GM19025 (cell line): ENCODE results near the gene VAT1L.

ENCODE experiments used
- ATAC-seq: cut with Tn5 transposase; IDR thresholded peaks from one replicate; pipeline ENCODE4 v1.9.1; 2021; ENCODE audit warnings: mild to moderate bottlenecking, low read depth, moderate library complexity; ENCODE audit not compliant: unreplicated experiment

Gene VAT1L

DNA sequence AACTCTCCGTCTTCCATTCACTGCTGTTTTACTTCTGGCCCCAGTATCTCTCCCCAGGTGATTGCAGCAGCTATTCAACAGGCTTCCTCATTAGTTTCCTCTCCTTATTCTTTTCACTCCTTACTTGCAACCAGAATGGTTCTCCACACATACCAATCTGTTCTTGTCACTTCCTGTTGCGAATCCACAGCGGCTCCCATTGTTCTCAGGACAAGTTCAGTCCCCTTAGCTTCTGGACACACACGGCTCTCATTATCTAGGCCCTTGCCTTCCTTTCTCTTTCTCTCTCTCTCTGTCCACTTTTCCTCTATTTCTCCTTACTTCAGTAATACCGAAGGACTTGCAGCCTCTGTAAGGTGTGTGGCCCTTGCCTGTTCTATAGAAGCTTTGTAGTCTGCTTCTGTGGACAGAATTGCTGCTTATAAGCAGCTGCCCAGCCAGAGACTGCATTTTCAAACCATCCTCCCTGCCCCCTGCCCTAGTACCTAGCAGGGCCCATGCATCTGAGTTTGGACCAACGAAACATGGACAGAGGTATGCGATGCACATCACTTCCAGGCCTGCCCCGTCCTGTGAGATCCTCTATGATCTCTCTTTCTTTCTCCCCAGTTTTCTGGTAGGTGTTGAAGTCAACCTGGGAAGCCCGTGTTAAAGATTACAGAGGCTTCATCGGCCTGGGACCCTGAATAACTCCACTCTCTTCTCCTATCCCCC lies 45.7 kb downstream of the VAT1L start:
- no peak for ATAC-seq

DNA sequence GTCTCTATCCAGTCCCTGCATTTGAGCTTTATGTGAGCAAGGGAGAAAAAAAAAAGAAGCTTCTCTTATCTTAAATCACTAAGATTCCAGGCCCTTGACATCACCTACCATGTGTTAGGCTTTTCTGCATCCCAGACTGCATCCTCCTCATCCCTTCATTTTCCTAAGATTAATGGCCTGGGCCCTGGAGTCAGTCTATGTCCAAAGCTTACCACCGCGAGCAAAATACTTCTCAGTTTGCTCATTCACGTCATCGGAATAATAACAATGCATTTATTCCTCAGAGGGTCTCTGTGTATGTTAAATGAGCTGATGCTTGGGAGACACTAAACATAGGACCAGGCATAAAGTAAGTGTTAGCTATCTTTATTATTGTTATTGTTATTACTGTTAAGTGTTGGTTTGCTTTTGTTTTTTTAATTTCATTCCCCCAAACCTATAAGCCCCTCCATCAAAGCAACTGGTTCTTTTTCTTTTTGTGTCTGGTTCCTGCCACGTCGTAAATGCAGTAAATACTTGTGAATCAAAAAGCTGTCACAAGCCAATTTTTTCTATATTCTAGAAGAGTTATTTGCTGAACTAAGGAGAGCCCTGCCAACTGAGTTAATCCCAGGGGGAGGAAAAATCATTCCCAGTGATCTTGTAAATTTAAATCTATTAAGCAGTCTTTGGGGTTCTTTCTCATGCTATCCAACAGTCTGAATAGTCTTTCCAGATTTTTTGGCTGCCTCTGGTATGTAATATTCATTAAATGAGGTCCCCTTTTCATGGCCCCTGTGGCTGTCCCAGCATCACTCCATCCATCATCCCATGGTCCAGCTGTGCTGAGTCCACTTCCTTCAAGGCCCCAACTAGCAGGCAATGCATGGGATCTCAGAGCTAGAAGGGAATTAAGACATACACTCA lies 46.5 kb downstream of the VAT1L start:
- no peak for ATAC-seq

DNA sequence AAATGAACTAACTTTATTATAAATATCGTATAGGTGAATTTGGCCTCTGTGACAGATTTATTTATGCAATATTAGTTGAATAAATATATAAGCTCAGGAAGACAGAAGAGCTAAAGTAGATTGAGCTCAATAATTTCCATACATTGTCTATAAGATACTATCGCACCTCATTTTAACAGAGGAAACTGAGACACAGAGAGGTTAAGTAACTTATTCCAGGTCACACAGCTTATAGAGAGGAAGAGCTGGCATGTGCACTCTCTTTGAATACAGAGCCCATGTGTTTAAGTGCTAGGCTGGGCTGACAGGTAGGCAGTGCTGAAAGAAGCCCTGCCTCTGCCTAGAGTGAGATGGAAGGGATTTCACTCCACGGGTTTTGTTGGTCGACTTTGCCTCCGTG lies 48.4 kb downstream of the VAT1L start:
- ATAC-seq, result no peak

DNA sequence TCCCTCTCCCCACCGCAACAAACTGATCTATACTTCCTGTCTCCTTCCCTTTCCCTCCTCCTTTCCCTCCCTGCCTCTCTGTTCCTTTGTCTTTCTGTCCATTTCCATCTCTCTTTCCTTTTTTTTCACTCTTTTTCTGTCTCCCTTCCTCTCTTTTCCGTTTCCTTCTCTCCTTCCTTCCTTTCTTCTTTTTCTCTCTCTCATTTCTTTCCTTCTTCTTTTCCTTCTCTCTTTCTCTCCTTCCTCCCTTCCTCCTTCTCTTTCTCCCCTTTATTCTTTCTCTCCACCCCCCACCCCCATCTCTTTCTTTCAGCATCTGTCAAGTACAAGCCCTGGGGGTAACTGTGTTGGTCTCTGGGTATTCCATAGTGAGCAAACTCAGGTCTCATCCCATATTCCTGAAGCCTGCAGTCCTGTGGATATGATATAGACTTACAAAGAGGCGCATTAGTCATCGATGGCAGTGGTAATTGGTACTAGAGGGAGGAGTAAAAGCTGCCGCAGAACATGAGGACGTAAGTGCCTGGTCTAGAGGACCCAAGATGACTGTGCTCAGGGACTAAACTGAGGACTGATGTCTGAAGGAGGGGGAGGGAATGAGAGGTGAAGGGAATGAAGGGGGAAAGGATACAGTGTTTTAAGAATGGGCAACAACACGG lies 50.4 kb downstream of the VAT1L start:
- no peak for ATAC-seq

DNA sequence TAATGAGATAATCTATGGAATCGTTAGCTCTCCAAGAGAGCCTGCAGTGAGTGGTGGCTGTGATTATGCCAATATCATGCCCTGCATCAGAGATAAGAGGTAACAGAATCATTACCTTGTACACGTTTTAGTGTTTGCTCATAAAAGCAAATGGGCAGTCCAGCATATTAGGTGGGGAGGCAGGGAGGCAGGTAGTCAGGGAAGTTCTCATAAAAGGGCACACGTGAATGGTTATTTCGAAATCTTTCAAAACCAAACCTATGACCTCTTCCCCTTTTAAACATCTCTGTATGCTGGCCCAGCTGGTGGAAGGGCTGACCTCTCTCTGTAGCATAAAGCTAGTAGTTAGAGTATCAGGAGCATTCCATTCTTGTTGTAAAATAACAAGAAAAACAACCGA lies 51.7 kb downstream of the VAT1L start:
- ATAC-seq, result no peak

DNA sequence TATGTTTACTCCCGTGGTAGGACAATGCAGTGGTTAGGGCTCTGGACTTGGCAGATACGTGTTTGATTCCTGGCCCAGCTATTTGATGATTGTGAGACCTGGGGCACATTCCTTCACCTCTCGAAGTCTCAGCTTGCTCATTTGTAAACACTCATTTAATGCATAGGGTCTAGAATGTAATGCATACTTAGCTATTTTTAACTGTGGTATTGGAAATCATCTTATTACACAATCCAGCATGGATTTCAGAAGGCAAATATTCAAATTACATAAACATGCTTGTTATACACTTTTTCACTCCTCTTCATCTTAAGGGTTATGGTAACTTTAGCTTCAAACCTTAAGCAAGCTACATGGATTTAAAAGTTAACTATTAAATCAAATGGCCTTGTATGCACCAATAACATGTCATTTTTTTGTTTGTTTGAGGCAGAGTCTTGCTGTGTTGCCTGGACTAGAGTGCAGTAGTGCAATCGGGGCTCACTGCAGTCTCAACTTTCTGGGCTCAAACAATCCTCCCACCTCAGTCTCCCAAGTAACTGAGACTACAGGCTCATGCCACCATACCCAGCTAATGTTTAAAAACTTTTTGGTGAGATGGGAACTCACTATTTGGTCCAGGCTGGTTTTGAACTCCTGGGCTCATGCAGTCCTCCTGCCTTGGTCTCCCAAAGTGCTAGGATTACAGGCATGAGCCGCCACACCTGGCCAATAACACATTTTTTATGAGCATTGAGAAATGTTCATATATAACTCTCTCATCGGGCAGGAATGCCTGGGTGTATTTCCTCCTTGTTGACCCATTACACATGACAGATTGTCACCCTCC lies 52.5 kb downstream of the VAT1L start:
- ATAC-seq, result no peak

DNA sequence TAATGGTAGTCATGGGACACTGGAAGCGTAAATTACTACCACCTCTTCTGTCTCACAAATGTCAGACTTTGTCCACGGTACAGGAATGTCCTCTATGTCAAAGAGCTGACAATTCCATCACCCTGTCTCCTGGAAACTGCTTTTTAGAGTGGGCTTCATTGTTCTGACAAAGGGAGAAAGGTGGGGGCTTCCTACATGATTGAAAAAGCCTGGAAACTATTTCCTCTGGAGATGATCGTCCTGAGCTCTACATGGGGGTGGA lies 53.1 kb downstream of the VAT1L start:
- ATAC-seq, result no peak

DNA sequence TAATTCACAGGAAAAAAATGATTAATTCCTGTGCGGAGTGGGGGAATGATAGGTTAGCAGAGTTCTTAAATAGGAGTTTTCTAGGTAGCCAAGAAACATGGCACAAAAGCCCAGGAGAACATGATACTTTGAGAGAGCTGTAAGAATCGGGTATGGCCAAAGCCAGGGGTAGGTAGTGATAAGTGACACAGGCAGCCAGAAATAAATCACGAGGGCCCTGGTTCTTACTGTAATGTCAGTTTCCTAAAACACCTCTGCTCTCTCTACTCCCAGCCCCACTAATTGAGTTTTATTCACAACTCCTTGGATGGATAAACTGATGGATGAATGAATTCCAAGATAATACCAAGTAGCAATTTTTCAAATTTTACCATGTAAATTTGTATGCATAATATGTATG lies 54.1 kb downstream of the VAT1L start:
- no peak for ATAC-seq

DNA sequence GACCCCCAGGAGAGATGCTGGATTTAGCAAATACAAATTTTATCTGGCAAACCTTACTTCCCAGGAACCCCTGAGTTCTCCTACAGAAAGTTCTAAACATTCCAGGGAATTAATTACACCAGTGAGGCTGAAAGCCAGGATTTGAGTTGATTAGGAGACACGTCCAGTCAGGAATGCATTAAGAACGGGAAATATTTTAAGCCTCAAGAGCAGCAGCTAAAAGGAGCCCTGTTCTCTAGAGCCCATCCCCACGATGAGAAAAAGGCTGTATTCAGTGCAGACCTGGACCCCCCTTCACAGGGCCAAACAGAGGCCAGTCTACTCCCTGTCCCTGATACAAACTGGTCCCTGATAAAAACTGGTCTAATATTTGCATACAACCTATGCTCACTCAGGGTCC lies 55.0 kb downstream of the VAT1L start:
- no peak for ATAC-seq

DNA sequence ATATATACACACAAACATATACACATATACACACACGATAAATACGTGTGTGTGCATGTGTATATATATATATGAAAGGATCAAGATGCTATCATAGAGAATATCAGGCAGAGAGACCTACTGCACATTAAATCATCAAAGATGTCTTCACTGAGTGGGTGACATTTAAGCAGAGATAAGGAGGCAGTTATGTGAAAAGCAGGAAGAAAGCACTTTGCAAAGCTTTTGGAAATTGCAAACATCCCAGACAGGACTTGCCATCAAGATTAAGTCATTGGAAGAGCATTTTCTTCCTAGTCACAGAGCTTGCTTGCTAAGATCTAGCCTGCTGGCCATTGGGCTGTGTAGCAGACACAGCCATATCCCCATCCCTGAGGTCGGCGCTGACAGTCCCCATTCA lies 56.4 kb downstream of the VAT1L start:
- no peak for ATAC-seq

DNA sequence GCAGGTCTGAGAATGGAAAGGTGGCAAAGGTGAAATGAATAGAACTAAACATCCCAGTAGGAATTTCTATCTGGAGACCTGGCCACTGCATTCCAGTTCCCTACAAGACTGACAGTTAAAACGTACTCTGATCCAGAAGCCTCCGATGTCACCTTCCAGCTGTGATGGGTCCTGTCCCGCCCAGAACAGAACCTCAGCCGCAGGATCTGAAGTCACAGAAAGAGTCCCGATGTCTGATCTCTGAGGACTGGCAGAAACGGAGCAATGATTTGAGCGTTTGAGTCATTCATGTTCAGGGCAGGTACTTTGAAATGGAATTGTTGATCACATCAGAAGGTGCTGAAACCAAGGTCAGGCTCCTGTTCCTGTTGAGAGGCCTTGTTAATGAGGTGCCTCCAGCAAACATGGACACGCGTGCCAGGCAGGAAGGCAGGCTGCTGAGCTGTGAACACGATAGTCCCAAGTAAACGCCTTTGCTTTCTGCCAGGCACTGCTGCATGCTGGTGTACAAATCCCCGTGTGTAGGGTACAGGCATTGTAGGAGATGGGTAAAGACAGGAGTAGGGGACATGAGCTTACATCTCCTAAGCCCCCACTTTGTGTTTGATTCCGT lies 61.4 kb downstream of the VAT1L start:
- no peak for ATAC-seq

DNA sequence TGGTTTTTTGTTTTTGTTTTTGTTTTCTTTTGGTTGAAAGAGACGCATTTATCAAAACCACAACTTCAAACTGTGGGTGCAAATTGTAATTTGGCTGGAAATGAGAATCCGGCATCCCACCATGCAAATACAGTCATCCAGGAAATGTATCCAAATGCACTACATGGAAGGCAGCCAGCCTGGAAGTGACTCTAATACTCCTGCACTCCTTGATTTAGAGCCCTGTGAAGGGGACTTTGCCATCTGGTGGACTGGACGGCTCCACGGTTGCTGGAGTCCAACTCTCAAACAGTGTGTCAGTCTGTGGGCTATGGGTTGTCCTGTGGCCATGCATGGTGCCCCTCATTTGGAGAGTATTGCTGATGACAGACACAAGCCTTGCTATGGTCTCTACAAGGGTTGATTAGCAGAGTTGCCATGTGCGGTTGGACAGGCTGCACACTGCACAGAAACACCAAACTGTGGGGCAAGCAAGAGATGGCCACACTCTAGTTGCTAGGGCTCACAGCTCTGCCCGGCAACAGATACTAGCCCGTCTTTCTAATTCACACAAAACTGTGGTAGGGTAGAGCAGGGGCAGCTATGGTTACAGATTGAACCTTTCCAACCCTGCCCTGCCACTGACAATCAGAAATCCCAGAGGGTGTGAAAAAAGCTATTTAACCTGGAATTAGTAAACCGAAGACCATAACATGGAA lies 62.4 kb downstream of the VAT1L start:
- no peak for ATAC-seq

DNA sequence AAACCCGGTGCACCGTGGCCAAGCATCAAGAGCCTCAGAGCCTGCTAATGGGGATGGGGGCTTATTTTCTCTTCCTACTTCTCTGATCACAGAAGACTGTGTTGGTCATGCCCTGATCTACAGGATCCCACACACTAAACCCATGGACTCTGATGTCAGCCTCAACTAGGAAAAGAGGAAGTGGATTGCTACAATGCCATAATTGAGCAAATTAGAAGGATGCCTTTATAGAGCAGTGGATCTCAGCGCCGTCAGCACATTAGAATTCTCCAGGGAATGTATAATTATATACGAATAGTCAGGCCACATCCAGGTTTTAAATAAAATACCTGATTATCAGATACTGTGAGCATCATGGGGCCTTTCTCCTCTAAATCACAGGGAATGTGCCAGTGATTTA lies 64.8 kb downstream of the VAT1L start:
- ATAC-seq, result no peak

DNA sequence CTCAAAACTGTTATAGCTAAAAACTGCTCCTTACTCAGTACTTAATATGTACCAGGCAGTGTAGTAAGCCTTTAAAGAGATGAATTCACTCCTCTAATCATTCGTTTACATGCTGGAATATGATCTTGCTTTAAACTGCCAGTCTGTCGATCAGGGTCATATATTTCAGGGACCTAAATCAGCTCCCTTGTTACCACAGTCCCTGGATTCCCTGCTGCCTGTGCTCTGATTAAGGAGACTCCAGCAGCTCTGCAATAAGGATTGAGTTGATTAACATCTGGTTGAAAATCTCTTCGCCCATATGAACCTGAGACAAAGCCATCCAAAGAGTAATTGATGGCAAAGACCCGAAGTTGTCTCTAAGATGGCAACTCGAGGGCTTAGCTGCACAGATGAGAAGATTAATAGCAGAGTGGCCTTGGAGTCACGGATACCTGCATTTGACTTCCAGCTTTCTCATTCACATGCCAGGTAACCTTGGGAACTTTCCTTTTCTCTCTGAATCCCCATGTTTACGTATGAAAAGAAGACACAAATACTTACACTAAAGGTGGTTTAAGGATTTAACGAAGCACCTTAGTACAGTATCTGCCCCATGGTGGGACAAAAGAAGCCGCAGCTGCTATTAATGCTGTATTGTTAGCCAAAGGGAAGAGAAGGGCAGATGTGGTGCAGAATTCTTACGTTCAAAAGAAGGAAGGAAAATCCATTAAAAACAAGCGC lies 68.2 kb downstream of the VAT1L start:
- ATAC-seq, result no peak

DNA sequence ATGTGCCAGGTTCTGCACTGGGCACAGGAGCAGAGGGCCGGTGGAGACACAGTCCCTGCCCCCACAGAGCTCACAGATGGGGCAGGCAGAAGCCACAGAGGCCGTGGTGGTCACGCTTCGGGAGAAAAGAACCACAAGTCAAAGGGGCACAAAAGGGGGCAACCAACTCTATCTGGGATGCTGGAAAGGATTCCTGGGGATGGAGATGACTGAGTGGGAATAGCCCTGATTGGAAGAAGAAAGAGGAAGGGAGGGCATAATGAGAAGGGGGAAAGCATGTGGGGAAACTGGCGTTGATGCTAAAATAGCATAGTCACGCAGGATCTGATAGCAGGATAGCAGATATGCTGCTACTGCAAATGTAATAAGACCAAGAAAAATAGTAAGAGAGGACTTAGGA lies 69.7 kb downstream of the VAT1L start:
- no peak for ATAC-seq

DNA sequence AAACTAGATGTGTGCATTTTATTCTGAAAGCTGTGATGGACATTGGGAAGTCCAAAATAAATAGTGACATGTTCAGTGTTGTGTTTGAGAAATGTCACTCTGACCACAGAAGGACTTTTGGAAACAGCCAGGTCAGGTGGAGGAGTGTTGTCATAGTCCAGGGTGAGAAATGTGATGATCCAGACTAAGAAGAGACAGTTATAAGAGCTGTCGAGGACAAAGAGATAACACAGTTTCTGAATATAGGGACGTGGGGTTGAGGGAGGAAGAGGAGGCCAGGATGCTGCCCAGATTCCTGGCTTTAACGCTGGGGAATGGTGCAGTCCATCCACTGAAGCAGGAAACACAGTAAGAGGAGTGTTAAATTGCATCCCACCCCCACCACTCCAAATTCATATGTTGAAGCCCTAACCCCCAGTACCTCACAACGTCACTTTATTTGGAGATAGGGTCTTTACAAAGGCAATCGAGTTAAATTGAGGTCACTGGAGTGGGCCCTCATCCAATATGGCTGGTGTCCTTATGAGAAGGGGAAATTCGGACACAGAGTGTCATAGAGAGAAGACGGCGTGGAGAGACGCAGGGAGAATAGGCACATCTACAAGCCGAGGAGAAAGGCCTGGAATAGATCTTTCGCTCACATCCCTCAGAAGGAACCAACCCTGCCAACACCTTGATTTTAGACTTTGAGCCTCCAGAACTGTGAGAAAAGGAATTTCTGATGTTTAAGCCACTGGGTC lies 71.3 kb downstream of the VAT1L start:
- ATAC-seq, result no peak

DNA sequence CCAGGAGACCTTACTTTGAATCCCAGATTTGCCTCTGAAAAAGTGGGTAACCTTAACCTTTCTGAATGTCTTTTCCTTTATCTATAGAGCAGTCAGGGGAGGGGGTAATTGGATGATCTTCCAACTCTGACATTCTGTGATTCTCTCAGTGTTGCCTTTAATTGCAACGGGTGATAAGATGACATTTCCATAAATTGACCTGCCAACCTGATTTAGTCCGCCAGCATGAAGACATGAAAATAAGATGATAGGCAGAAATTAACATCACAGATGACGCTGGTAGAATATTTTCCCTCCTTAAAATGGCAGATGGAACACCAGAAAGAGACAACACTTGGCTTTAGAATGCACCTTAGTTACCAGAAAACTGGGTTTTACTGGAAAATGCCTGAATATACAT lies 72.6 kb downstream of the VAT1L start:
- ATAC-seq, result no peak

DNA sequence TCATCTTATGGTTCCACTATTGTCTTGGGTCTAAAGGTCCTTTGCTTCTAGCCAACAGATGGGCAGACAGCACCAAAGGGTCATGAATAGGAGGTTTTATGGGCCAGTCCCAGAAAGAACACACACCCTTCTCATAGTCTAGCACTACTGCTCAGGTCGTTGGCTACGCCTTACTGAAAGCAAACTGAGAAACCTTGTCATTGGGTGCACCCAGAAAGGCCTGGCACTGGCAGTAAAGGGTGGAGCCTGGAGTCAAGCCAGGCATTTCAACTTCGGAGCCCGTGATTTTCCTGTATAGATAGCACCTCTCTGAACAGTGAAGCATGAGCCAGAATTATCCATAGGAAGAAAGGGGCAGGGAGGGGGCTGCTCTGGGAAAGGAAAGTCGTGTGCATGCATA lies 74.9 kb downstream of the VAT1L start:
- ATAC-seq, result no peak

DNA sequence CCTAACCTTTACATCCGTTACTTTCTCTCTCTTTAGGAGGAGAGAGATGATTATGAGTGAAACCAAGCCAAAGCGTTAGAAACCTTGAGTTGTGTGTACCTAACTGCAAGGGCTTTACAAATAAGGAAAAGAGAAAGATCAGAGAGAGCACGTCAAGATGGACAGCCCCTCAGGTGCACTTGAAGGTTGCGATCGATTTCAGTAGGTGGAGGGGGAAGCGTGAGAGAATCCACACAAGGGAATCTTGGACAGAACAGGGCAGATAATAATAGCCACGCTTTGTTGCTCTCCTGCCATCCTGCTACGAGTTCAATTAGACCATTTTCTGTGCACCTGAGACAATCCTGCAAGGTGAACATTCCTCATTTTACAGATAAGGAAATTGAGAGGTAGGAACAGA lies 78.4 kb downstream of the VAT1L start:
- no peak for ATAC-seq
